Hematopoietic multipotent progenitor cell (in vitro differentiated cells): ENCODE results near the gene TMPRSS13. TPM values are rescaled to one million over a fixed set of nuclear protein-coding genes. Genes with fewer than 3 reads are reported as not detected.
A peak's percentile ranks its signal among the peaks of the same experiment; 100 is the strongest.

Source experiments
- DNase-seq, 3 donors: peaks; one replicate each; pipeline ENCODE4 v3.0.0-alpha.2; 2011 to 2015; ENCODE audit warnings: low read depth in 2 of 3, low spot score in 2 of 3
- total RNA-seq: library from RNA; depleted of rRNA; stranded (reverse); fragments of >200 nt; gene quantifications from one replicate; pipeline ENCODE4 v1.2.3, GENCODE V29; 2012

Gene TMPRSS13
- total RNA-seq, 1 donor, result 0.54 TPM

GRCh38 chr11:117900720-117901440 is 28.3 kb downstream of the TMPRSS13 start:
- no peak for DNase-seq

GRCh38 chr11:117900121-117900648 is 29.0 kb downstream of the TMPRSS13 start:
- peak in 1 of 3 donors; percentile 44 for DNase-seq

GRCh38 chr11:117898059-117898458 is 31.1 kb downstream of the TMPRSS13 start:
- DNase-seq, result no peak

GRCh38 chr11:117892651-117893050 is 36.6 kb downstream of the TMPRSS13 start:
- DNase-seq, result no peak

GRCh38 chr11:117891362-117891761 is 37.8 kb downstream of the TMPRSS13 start:
- no peak for DNase-seq

- no peak for DNase-seq
Measured at GRCh38 chr11:117888139-117888566, 41.0 kb downstream of the TMPRSS13 start.

GRCh38 chr11:117887431-117888138 is 41.6 kb downstream of the TMPRSS13 start:
- no peak for DNase-seq

- DNase-seq, result no peak
Measured at GRCh38 chr11:117885777-117886176, 43.4 kb downstream of the TMPRSS13 start.

GRCh38 chr11:117884994-117885393 is 44.2 kb downstream of the TMPRSS13 start:
- DNase-seq, result no peak

- no peak for DNase-seq
Measured at GRCh38 chr11:117883063-117883462, 46.1 kb downstream of the TMPRSS13 start.

GRCh38 chr11:117882311-117882905 is 46.8 kb downstream of the TMPRSS13 start:
- no peak for DNase-seq

GRCh38 chr11:117881217-117881616 is 48.0 kb downstream of the TMPRSS13 start:
- no peak for DNase-seq

- no peak for DNase-seq
Measured at GRCh38 chr11:117879516-117880480, 49.4 kb downstream of the TMPRSS13 start.

GRCh38 chr11:117878939-117879475 is 50.2 kb downstream of the TMPRSS13 start:
- DNase-seq, result no peak

- DNase-seq, result no peak
Measured at GRCh38 chr11:117878314-117878938, 50.8 kb downstream of the TMPRSS13 start.

GRCh38 chr11:117877120-117877784 is 52.0 kb downstream of the TMPRSS13 start:
- DNase-seq, result no peak

- DNase-seq, result no peak
Measured at GRCh38 chr11:117876341-117877119, 52.7 kb downstream of the TMPRSS13 start, which contains the start of gene FXYD6. TSS of gene FXYD6 (minus strand) at chr11:117876658. CDS start at chr11:117842776, 33,882 bp downstream.

GRCh38 chr11:117876059-117876340 is 53.2 kb downstream of the TMPRSS13 start:
- no peak for DNase-seq
